ENCODE measurements around the gene CYP2A7.
"Not testable (repeated sequence)": the region's sequence is repeated elsewhere in the genome, so short reads cannot be mapped to it uniquely, and the experiment has no call there.

Gene CYP2A7

GRCh38 chr19:40838477-40838876 lies 43.6 kb downstream of the CYP2A7 start:
- not testable (repeated sequence) for FAIRE-seq

DNA sequence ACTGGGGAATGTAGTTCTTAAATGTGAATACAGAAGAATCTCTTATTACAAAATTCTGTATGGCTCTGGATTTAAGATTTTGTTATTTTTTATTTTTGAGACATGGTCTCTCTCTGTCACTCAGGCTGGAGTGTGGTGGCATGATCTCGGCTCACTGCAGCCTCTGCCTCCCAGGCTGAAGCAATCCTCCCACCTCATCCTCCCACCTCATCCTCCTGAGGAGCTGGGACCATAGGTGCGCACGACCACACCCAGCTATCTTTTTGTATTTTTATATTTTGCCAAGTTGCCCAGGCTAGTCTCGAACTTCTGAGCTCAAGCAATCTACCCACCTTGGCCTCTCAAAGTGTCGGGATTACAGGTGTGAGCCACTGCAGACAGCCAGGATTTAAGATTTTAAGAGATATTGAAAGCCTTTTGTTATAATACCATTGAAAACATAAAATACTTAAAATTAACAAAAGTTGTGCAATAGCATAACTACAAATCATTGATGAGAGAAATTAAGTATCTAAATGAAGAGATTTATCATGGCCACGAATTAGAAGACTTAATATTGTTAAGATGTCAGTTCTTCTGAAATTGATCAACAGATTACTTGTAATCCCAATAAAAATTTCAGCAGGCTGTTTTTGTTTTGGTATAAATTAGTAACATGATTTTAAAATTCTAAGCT lies 45.1 kb downstream of the CYP2A7 start:
- FAIRE-seq, result no peak

DNA sequence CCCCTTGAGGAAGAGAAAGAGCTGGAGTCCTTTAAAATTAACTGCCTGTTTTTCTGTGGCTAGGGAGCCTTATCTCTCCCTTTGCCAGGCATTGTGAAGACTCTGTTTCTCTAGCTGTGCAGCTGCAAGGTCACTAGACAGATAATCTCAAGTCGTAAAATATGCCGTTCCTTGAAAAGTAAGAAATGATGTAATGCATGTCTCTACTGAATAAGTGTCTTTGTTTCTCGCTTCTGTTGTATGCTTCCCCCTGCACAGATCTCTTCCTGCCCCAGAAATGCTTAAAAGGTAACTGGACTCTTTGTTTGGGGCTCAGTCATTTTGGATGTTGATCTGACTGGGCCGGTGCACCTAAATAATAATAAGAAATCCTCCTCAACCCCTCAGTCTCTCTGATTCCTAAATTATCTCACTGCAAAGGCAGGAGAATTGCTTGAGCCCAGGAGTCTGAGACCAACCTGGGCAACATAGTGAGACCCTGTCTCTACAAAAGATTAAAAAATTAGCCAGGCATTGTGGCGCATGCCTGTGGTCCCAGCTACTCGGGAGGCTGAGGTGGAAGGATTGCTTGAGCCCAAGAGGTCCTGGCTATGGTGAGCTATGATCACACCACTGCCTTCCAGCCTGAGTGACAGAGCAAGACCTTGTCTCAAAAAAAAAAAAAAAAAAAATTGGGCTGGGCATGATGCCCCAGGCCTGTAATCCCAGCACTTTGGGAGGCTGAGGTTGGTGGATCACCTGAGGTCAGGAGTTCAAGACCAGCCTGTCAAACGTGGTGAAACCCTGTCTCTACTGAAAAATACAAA lies 48.1 kb downstream of the CYP2A7 start:
- not testable (repeated sequence) for FAIRE-seq

DNA sequence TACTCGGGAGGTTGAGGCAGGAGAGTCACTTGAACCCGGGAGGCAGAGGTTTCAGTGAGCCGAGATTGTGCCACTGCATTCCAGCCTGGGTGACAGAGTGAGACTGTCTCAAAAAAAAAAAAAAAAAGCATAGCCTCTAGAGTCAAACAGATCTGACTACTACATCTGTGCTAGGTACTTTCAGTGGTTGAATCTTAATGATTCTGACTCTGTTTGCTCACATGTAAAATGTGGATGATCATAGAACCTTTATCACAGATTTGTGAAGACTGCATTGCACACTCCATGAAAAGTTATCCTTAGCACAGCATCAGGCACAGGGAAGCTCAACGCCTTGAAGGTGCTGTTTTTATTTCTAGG lies 49.6 kb downstream of the CYP2A7 start:
- FAIRE-seq, result not testable (repeated sequence)

DNA sequence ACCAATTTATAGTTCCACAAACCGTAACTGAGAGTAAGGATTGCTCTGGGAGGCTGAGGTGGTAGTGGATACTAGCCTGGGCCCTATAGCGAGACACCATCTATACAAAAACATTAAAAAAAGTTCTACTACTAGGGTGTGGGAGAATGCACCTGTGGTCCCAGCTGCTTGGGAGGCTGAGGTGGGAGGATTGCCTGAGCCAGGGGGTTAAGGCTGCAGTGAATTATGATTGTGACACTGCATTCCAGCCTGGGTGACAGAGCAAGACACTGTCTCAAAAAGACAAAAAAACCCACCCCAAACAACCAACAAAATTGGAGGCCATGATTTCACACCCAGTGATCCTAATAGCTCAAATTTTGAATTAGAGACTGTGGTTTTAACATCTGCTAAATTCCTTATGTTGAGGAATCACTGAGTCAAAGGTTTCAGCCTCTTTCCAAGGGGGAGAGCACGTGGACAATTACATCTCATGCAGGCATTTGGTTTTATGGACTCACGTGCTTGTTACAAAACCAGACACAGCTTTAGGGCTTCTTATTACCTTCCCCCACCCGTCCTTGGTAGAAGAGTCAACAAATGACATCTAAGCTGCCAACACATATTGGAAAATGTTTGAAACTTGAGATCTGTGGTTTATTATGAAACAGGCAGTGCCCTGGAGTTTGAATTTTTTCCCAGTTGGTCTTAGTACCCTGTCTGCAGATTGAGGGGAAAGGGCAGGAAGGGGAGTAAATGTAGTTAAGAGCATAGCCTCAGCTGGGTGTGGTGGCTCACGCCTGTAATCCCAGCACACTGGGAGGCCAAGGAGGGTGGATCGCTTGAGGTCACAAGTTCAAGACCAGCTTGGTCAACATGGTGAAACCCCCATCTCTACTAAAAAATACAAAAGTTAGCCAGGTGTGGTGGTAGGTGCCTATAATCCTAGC lies 50.3 kb downstream of the CYP2A7 start:
- no peak for FAIRE-seq

DNA sequence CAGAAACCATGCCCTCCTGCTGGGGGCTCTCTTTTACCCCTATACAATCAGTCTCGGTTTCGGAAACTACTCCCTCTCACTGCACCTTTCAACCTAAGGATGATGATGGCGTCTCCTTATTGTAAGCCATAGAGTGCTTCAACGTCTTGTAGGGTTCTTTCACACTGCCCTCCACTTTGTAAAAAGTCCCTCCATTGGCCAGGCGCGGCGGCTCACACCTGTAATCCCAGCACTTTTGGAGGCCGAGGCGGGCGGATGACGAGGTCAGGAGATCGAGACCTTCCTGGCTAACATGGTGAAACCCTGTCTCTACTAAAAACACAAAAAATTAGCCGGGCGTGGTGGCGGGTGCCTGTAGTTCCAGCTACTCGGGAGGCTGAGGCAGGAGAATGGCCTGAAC lies 51.3 kb downstream of the CYP2A7 start:
- FAIRE-seq, result not testable (repeated sequence)

DNA sequence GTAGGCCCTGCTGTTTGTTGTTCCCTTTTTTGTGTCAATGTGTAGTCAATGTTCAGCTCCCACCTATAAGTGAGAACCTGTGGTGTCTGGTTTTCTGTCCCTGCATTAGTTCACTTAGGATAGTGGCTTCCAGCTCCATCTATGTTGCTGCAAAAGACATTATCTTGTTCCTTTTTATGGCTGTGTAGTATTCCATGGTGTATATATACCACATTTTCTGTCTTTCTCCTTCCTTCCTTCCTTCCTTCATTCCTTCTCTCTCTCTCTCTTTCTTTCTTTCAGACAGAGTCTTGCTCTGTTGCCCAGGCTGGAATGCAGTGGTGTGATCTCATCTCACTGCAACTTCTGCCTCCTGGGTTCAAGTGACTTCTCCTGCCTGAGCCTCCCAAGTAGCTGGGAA lies 52.8 kb downstream of the CYP2A7 start:
- no peak for FAIRE-seq

DNA sequence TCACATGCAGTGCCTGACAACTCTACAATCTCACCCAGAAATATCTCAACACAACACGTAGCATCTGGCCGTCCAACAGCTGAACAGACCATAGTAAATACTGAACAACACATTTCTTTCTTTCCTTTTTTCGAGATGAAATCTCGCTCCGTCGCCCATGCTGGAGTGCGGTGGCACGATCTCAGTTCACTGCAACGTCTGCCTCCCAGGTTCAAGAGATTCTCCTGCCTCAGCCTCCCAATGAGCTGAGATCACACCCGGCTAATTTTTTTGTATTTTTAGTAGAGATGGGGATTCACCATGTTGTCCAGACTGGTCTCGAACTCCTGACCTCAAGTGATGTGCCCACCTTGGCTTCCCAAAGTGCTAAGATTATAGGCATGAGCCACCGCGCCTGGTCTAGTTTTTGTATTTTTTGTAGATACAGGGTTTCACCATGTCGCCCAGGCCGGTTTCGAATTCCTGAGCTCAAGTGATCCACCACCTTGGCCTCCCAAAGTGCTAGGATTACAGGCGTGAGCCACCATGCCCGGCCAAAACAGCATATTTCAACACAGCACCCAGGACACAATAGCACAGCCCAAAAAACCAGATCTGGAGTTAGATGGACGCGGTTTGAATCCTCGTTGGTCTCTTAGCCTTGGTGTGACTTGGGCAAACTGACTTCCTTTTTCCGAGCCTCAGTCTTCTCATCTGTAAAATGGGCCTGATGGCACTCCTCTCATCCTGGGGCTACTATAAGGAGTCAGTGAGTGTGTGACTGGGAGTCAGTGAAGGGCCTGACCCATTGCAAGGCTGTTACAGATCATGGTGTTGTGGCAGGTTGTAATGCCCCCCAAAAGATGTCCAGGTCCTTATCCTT lies 54.4 kb downstream of the CYP2A7 start:
- FAIRE-seq, result no peak

- FAIRE-seq, result not testable (repeated sequence)
Observed at GRCh38 chr19:40826699-40827385, 55.2 kb downstream of the CYP2A7 start.

GRCh38 chr19:40826312-40826698 lies 55.7 kb downstream of the CYP2A7 start:
- FAIRE-seq, result not testable (repeated sequence)

GRCh38 chr19:40825460-40826095 lies 56.5 kb downstream of the CYP2A7 start:
- FAIRE-seq, result not testable (repeated sequence)
